SK-N-SH (cell line): ENCODE results near the gene WIPF3. TPM values are rescaled to one million over a fixed set of nuclear protein-coding genes. Genes with fewer than 3 reads are reported as not detected.

Experiments used
- CTCF ChIA-PET: fragments of 300-600, 350-600 bp; formaldehyde crosslinking; extraction: SDS; loops from one replicate; lab custom pipeline; 2021; lab: Yijun Ruan, JAX
- POLR2A ChIA-PET: fragments of 350-600 bp; sonication (Branson Sonifier 250); formaldehyde crosslinking; extraction: SDS; loops from one replicate; lab custom pipeline; 2020; ENCODE audit warnings: antibody characterized with exemption, inconsistent platforms; lab: Yijun Ruan, JAX
- DNase-seq: peaks from one replicate; pipeline ENCODE4 v3.0.0; 2012
- H2AFZ ChIP-seq: fragments of 200-600 bp; sonication (generic); 2 replicates; pipeline ENCODE4 v1.8.1; 2016; ENCODE audit warnings: antibody characterized with exemption, mild to moderate bottlenecking, low read depth
- H3F3A ChIP-seq: fragments of 200-600 bp; sonication (generic); replicated peaks from 2 replicates; pipeline ENCODE3; 2016; ENCODE audit warnings: antibody characterized with exemption, mild to moderate bottlenecking; ENCODE audit not compliant: insufficient read depth
- H3K27ac ChIP-seq, 2 experiments: fragments of 200-500 bp in 1 of 2; fragments of 200-600 bp in 1 of 2; sonication (Bioruptor generic) in 1 of 2; sonication (generic), shearing (Covaris generic) in 1 of 2; 2 replicates each; pipeline versions ENCODE4 v1.5.1 to v1.6.1; 2014 to 2016; ENCODE audit warnings: low read depth in 2 of 2, inconsistent platforms in 1 of 2, low read length in 1 of 2, mild to moderate bottlenecking in 1 of 2, mixed read lengths in 1 of 2
- H3K27me3 ChIP-seq: fragments of 200-600 bp; sonication (generic), shearing (Covaris generic); 2 replicates; pipeline ENCODE4 v1.6.1; 2016; ENCODE audit warnings: mixed run types; ENCODE audit not compliant: insufficient read depth
- H3K36me3 ChIP-seq, 2 experiments: fragments of 200-500 bp in 1 of 2; fragments of 200-600 bp in 1 of 2; sonication (Bioruptor generic) in 1 of 2; sonication (generic) in 1 of 2; replicated peaks in 1 of 2; 2 replicates each; pipeline versions ENCODE3 to v1.5.1; 2014 to 2016; ENCODE audit warnings: low read length in 1 of 2, mild to moderate bottlenecking in 1 of 2; ENCODE audit not compliant: insufficient read depth in 2 of 2, control insufficient read depth in 1 of 2
- H3K4me1 ChIP-seq, 2 experiments: fragments of 200-500 bp in 1 of 2; fragments of 200-600 bp in 1 of 2; sonication (Bioruptor generic) in 1 of 2; sonication (generic), shearing (Covaris generic) in 1 of 2; 2 replicates each; pipeline versions ENCODE4 v1.5.1 to v1.6.1; 2014 to 2016; ENCODE audit warnings: low read depth in 1 of 2, low read length in 1 of 2, mixed run types in 1 of 2; ENCODE audit not compliant: insufficient read depth in 2 of 2, control insufficient read depth in 1 of 2
- H3K4me2 ChIP-seq: fragments of 200-600 bp; sonication (generic), shearing (Covaris generic); 2 replicates; pipeline ENCODE4 v1.6.1; 2017; ENCODE audit warnings: mixed run types
- H3K4me3 ChIP-seq, 2 experiments: fragments of 200-500 bp in 1 of 2; fragments of 200-600 bp in 1 of 2; sonication (Bioruptor generic) in 1 of 2; sonication (generic), shearing (Covaris generic) in 1 of 2; 2 replicates each; pipeline versions ENCODE4 v1.5.1 to v1.8.1; 2014 to 2016; ENCODE audit warnings: low read depth in 2 of 2, inconsistent platforms in 1 of 2, low read length in 1 of 2, mild to moderate bottlenecking in 1 of 2, mixed read lengths in 1 of 2, moderate library complexity in 1 of 2
- H3K79me2 ChIP-seq: fragments of 200-600 bp; sonication (generic); 2 replicates; pipeline ENCODE4 v1.8.1; 2017; ENCODE audit warnings: mild to moderate bottlenecking; ENCODE audit not compliant: insufficient read depth
- H3K9ac ChIP-seq: fragments of 200-600 bp; sonication (generic); 2 replicates; pipeline ENCODE4 v1.6.1; 2017; ENCODE audit warnings: mixed run types
- H3K9me2 ChIP-seq: fragments of 200-600 bp; sonication (generic); 2 replicates; pipeline ENCODE4 v1.6.1; 2017; ENCODE audit warnings: mixed run types
- H3K9me3 ChIP-seq: fragments of 200-600 bp; sonication (generic); 2 replicates; pipeline ENCODE4 v1.6.1; 2017; ENCODE audit warnings: mixed run types, mild to moderate bottlenecking, moderate library complexity
- H4K20me1 ChIP-seq: fragments of 200-600 bp; sonication (generic); 2 replicates; pipeline ENCODE4 v1.6.1; 2017; ENCODE audit warnings: mild to moderate bottlenecking, mixed run types; ENCODE audit not compliant: insufficient read depth
- CHD2 ChIP-seq: fragments of 150-350 bp; IDR thresholded peaks from 2 replicates; pipeline ENCODE4 v1.6.1; 2018; ENCODE audit warnings: low read length; ENCODE audit not compliant: partially characterized antibody
- CTCF ChIP-seq: fragments of 200-600 bp; sonication (generic); IDR thresholded peaks from 2 replicates; pipeline ENCODE4 v1.6.1; 2017; ENCODE audit warnings: antibody characterized with exemption, mild to moderate bottlenecking, moderate library complexity
- ELF1 ChIP-seq: IDR thresholded peaks from 2 replicates; pipeline ENCODE4 v1.4.0; 2012
- EP300 ChIP-seq, 2 experiments: IDR thresholded peaks; 2 replicates each; pipeline versions ENCODE4 v1.4.0 to v1.6.1; 2012; ENCODE audit warnings: borderline replicate concordance in 1 of 2, low read depth in 1 of 2, low read length in 1 of 2
- EZH2phosphoT487 ChIP-seq: fragments of 200-600 bp; sonication (generic); IDR thresholded peaks from 2 replicates; pipeline ENCODE4 v1.6.1; 2017; ENCODE audit warnings: low read depth, mixed run types, mild to moderate bottlenecking, antibody characterized with exemption, moderate library complexity, borderline replicate concordance
- FOSL2 ChIP-seq: IDR thresholded peaks from 2 replicates; pipeline ENCODE4 v1.4.0; 2012; ENCODE audit warnings: low read depth, mild to moderate bottlenecking, moderate library complexity, borderline replicate concordance
- FOXJ3 ChIP-seq: sonication (generic); formaldehyde crosslinking; IDR thresholded peaks from 2 replicates; pipeline ENCODE4 v1.5.1; 2020; ENCODE audit warnings: mild to moderate bottlenecking, missing genetic modification reagents
- JUND ChIP-seq: IDR thresholded peaks from 2 replicates; pipeline ENCODE4 v1.4.0; 2012
- MAX ChIP-seq: IDR thresholded peaks from 2 replicates; pipeline ENCODE4 v1.4.0; 2012; ENCODE audit warnings: low read depth
- MEF2A ChIP-seq: IDR thresholded peaks from 2 replicates; pipeline ENCODE4 v1.4.0; 2012; ENCODE audit warnings: low read depth, borderline replicate concordance
- MXI1 ChIP-seq: IDR thresholded peaks from 2 replicates; pipeline ENCODE4 v1.6.1; 2012; ENCODE audit warnings: mild to moderate bottlenecking, low read depth, low read length, improper control_type of control experiment
- RCOR1 ChIP-seq: fragments of 150-350 bp; IDR thresholded peaks from 2 replicates; pipeline ENCODE4 v1.6.1; 2017; ENCODE audit warnings: antibody characterized with exemption, low read length
- TAF1 ChIP-seq: IDR thresholded peaks from 2 replicates; pipeline ENCODE4 v1.6.1; 2012; ENCODE audit warnings: low read depth, mild to moderate bottlenecking, low read length, moderate library complexity, borderline replicate concordance
- YY1 ChIP-seq: IDR thresholded peaks from 2 replicates; pipeline ENCODE4 v1.4.0; 2012; ENCODE audit warnings: low read depth, mild to moderate bottlenecking
- ZBTB33 ChIP-seq: IDR thresholded peaks from 2 replicates; pipeline ENCODE4 v1.4.0; 2012; ENCODE audit warnings: low read depth, borderline replicate concordance
- whole genome bisulfite sequencing: methylation state at CpG from one replicate; pipeline ENCODE4 v1.1.6; 2017; ENCODE audit warnings: low lambda C conversion rate; 5-methylcytosine and 5-hydroxymethylcytosine counted together
- polyA plus RNA-seq, 3 experiments: library from polyadenylated mRNA; depleted of rRNA; stranded (reverse); fragments of >200 nt; gene quantifications; 2 replicates each; pipeline ENCODE4 v1.2.3, GENCODE V29; 2012
- TF ChIP-seq, protein P1 (sequence below): IDR thresholded peaks from 2 replicates; pipeline ENCODE4; 2012

WIPF3 gene
- polyA plus RNA-seq, 1 of the 3 experiments (the other 2 are of a cell fraction), result 0.02 TPM

GRCh38 chr7:29843093-29843492 lies 36.8 kb downstream of the WIPF3 start:
- POLR2A ChIA-PET, result no interaction called here
- no peak overlapping the region for H3K27ac ChIP-seq
- DNase-seq, result no peak
- peaks cover 36% of the 10 kb centered on the region for H3K27me3 ChIP-seq
- TF ChIP-seq FOXJ3 (CRISPR knock-in tag) (no peak), ZBTB33 (no peak), MAX (no peak), ELF1 (no peak), FOSL2 (no peak), TAF1 (no peak), CTCF (no peak), YY1 (no peak), JUND (no peak), CHD2 (no peak), RCOR1 (no peak), MXI1 (no peak), MEF2A (no peak), EP300 (IDR thresholded peaks at IDR 0.05; ENCODE audit: borderline replicate concordance in 1 of 2, low read depth in 1 of 2, low read length in 1 of 2) (no peak), EZH2phosphoT487 (no peak)
- TF ChIP-seq, protein P1, sequence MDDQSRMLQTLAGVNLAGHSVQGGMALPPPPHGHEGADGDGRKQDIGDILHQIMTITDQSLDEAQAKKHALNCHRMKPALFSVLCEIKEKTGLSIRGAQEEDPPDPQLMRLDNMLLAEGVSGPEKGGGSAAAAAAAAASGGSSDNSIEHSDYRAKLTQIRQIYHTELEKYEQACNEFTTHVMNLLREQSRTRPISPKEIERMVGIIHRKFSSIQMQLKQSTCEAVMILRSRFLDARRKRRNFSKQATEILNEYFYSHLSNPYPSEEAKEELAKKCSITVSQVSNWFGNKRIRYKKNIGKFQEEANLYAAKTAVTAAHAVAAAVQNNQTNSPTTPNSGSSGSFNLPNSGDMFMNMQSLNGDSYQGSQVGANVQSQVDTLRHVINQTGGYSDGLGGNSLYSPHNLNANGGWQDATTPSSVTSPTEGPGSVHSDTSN, result no peak
- H3K4me2 ChIP-seq, result no peak overlapping the region
- H2AFZ ChIP-seq, result no peak overlapping the region
- H3K36me3 ChIP-seq, result no peaks in the 10 kb centered on the region
- no peak overlapping the region for H3K4me3 ChIP-seq
- H4K20me1 ChIP-seq, result no peaks in the 10 kb centered on the region
- H3K9me3 ChIP-seq, result no peaks in the 10 kb centered on the region
- CTCF ChIA-PET, result interaction anchor here (0.6 to 1.5 kb wide), 5 partner anchors 28 to 95 kb away, joined by 3 to 6 read pairs (median 3); no protein-coding TSS in a partner anchor
- H3K79me2 ChIP-seq, result no peaks in the 10 kb centered on the region
- H3F3A ChIP-seq, result no peaks in the 10 kb centered on the region
- WGBS, result 87% methylated on average over 8 of the region's 8 CpGs
- H3K4me1 ChIP-seq, result peaks cover 0 to 3% of the 10 kb centered on the region in 2 experiments; a peak in 1 of 4 replicates
- no peak overlapping the region for H3K9ac ChIP-seq
- no peaks in the 10 kb centered on the region for H3K9me2 ChIP-seq
